ENCODE measurements around the gene IL36B. TPM values are rescaled to one million over a fixed set of nuclear protein-coding genes. Genes with fewer than 3 reads are reported as not detected.

The IL36B gene
- total RNA-seq, 1 donor from 2014 or later: not detected

GRCh38 chr2:113041871-113042270 lies 10.8 kb downstream of the IL36B start:
- TF ChIP-seq, protein P1, sequence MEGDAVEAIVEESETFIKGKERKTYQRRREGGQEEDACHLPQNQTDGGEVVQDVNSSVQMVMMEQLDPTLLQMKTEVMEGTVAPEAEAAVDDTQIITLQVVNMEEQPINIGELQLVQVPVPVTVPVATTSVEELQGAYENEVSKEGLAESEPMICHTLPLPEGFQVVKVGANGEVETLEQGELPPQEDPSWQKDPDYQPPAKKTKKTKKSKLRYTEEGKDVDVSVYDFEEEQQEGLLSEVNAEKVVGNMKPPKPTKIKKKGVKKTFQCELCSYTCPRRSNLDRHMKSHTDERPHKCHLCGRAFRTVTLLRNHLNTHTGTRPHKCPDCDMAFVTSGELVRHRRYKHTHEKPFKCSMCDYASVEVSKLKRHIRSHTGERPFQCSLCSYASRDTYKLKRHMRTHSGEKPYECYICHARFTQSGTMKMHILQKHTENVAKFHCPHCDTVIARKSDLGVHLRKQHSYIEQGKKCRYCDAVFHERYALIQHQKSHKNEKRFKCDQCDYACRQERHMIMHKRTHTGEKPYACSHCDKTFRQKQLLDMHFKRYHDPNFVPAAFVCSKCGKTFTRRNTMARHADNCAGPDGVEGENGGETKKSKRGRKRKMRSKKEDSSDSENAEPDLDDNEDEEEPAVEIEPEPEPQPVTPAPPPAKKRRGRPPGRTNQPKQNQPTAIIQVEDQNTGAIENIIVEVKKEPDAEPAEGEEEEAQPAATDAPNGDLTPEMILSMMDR (IDR thresholded peaks at IDR 0.05; ENCODE audit: unreplicated experiment): no peak
- Mint-ChIP-seq H3K27ac (ENCODE audit: unreplicated experiment) (no peak overlapping the region), H3K27me3 (ENCODE audit: unreplicated experiment) (no peaks in the 10 kb centered on the region), H3K4me1 (ENCODE audit: unreplicated experiment) (peaks cover 2% of the 10 kb centered on the region), H3K36me3 (ENCODE audit: low read depth, unreplicated experiment) (no peaks in the 10 kb centered on the region), H3K9me3 (ENCODE audit: unreplicated experiment) (no peaks in the 10 kb centered on the region), H3K4me3 (ENCODE audit: unreplicated experiment) (no peak overlapping the region)
- DNase-seq (ENCODE audit: low spot score): no peak

GRCh38 chr2:113039719-113040118 lies 12.9 kb downstream of the IL36B start:
- no peaks in the 10 kb centered on the region for H3K9me3 Mint-ChIP-seq (ENCODE audit: unreplicated experiment)
- no peak overlapping the region for H3K27ac Mint-ChIP-seq (ENCODE audit: unreplicated experiment)

DNA sequence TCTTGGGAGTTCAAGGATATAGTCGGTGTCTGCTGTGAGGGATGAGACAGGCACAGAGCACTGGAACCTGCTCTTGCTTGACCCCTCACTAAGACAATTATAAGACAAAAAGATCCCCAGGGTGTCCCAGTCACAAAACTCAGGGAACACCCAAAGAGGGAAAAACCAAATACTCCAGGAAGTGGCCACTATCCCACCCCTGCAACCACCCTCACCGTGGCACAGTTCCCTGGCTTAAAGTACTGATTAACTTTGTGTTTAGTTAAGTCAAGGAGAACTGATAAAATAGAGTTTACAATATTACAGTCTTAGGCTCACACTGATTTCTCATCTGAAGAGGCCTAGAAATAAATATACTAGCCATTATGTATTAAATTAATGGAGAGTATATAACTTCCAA lies 13.5 kb downstream of the IL36B start:
- no peak for DNase-seq (ENCODE audit: low spot score)
- H3K4me1 Mint-ChIP-seq (ENCODE audit: unreplicated experiment): peaks cover 12% of the 10 kb centered on the region
- H3K36me3 Mint-ChIP-seq (ENCODE audit: low read depth, unreplicated experiment): no peaks in the 10 kb centered on the region
- no peak overlapping the region for H3K4me3 Mint-ChIP-seq (ENCODE audit: unreplicated experiment)
- TF ChIP-seq, protein P1 (IDR thresholded peaks at IDR 0.05; ENCODE audit: unreplicated experiment): no peak
- no peaks in the 10 kb centered on the region for H3K9me3 Mint-ChIP-seq (ENCODE audit: unreplicated experiment)
- no peaks in the 10 kb centered on the region for H3K27me3 Mint-ChIP-seq (ENCODE audit: unreplicated experiment)
- no peak overlapping the region for H3K27ac Mint-ChIP-seq (ENCODE audit: unreplicated experiment)

More at GRCh38 chr2:113039719-113040118, 12.9 kb downstream of the IL36B start:
- no peaks in the 10 kb centered on the region for H3K36me3 Mint-ChIP-seq (ENCODE audit: low read depth, unreplicated experiment)
- H3K27me3 Mint-ChIP-seq (ENCODE audit: unreplicated experiment): no peaks in the 10 kb centered on the region
- peaks cover 9% of the 10 kb centered on the region for H3K4me1 Mint-ChIP-seq (ENCODE audit: unreplicated experiment)
- no peak for DNase-seq (ENCODE audit: low spot score)
- TF ChIP-seq, protein P1 (IDR thresholded peaks at IDR 0.05; ENCODE audit: unreplicated experiment): no peak
- H3K4me3 Mint-ChIP-seq (ENCODE audit: unreplicated experiment): no peak overlapping the region

DNA sequence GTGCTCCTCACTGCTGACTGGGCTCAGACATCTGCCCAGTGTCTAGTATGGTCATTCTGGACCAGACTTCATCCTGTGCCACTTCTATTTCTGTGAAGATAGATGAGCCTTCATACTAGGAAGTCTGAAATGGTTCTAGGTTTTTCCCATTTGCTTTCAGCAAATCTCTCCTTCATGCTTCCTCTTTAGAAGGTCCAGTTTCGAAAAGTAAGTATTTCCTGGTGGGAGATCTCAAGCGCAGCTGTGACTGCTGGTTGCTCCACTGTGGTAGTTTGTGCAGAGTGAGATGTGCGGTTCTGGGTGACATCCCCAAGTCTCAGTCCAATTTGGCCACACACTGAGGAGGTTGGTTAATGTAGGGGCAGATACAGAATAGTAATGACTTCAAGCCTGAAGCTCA lies 14.4 kb downstream of the IL36B start:
- Mint-ChIP-seq H3K9me3 (ENCODE audit: unreplicated experiment) (no peaks in the 10 kb centered on the region), H3K36me3 (ENCODE audit: low read depth, unreplicated experiment) (no peaks in the 10 kb centered on the region), H3K4me3 (ENCODE audit: unreplicated experiment) (no peak overlapping the region), H3K27me3 (ENCODE audit: unreplicated experiment) (no peaks in the 10 kb centered on the region), H3K27ac (ENCODE audit: unreplicated experiment) (no peak overlapping the region), H3K4me1 (ENCODE audit: unreplicated experiment) (peaks cover 16% of the 10 kb centered on the region)
- TF ChIP-seq, protein P1 (IDR thresholded peaks at IDR 0.05; ENCODE audit: unreplicated experiment): no peak
- DNase-seq (ENCODE audit: low spot score): no peak

DNA sequence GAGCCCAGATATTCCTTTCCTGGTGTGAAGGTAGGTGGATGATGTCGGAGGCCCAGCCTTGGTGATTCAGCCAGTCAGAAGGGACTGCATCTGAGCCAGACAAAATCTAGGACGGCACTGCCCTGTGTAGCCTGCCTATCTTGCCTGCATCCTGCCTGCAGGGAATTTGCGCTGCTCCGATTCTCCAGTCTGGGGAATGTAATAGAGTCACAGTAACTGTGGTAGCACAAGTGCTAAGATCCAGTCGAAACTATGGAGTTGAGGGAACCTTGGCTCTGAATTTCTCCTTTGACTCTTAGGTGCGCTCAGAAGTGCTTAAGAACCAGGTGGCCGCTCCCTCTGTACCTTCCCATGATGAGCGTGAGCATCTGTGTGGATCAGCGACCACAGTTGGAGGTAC lies 15.9 kb downstream of the IL36B start:
- Mint-ChIP-seq H3K27me3 (ENCODE audit: unreplicated experiment) (peaks cover 4% of the 10 kb centered on the region), H3K4me1 (ENCODE audit: unreplicated experiment) (peaks cover 19% of the 10 kb centered on the region), H3K27ac (ENCODE audit: unreplicated experiment) (no peak overlapping the region), H3K9me3 (ENCODE audit: unreplicated experiment) (no peaks in the 10 kb centered on the region), H3K36me3 (ENCODE audit: low read depth, unreplicated experiment) (no peaks in the 10 kb centered on the region), H3K4me3 (ENCODE audit: unreplicated experiment) (no peak overlapping the region)
- DNase-seq (ENCODE audit: low spot score): no peak
- TF ChIP-seq, protein P1 (IDR thresholded peaks at IDR 0.05; ENCODE audit: unreplicated experiment): no peak
